ENCODE results near the gene RNF5.

The RNF5 gene

DNA sequence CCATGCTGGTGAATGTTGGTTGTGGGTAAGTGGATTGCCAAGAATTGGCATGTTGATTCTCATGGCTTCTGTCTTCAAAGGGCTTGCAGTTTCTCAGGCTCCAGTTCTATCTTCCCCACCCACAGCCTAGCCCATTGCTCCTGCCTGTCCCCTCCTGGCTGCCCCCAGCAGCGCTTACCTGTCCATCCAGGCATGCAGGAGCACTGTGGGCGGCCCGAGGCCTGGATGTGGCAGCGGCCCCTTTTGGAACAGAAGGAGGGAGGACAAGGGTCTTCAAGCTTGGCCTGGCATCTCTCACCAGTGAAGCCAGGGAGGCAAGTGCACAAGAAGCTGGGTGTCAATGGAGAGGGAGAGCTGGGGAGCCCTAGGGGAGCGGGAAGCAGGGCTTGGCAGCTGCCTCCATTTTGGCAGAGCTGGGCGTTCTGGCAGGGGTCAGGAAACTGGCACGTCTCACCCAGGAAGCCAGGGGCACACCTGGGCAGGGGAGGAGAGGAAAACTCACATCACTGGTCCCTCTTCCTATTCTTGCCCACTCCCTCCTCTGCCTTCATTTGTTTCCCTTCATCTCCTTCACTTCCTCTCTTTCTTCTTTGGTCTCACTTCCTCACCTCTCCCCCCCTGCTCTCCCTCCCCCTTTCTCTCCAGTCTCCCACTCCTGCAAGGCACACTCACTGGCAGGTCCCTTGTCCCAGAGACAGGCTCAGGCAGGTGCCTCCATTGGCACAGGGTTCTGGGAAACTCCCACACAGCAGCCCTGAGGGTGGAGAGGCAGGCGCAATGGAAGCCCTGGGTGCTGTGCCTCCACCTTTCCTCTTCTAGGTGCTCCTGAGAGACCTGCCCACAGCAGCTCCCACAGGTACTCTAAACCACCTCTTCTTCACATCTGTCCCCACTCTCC lies 44.4 kb downstream of the RNF5 start:
- no peaks in the 10 kb centered on the region; the same call in 1 of the 2 replicates for H3K27me3 ChIP-seq (ENCODE audit: insufficient read depth, low read length)
- TF ChIP-seq, protein P1, sequence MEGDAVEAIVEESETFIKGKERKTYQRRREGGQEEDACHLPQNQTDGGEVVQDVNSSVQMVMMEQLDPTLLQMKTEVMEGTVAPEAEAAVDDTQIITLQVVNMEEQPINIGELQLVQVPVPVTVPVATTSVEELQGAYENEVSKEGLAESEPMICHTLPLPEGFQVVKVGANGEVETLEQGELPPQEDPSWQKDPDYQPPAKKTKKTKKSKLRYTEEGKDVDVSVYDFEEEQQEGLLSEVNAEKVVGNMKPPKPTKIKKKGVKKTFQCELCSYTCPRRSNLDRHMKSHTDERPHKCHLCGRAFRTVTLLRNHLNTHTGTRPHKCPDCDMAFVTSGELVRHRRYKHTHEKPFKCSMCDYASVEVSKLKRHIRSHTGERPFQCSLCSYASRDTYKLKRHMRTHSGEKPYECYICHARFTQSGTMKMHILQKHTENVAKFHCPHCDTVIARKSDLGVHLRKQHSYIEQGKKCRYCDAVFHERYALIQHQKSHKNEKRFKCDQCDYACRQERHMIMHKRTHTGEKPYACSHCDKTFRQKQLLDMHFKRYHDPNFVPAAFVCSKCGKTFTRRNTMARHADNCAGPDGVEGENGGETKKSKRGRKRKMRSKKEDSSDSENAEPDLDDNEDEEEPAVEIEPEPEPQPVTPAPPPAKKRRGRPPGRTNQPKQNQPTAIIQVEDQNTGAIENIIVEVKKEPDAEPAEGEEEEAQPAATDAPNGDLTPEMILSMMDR (IDR thresholded peaks at IDR 0.05; ENCODE audit: low read length) = no peak
- TF ChIP-seq EZH2 (IDR thresholded peaks at IDR 0.05; ENCODE audit: borderline replicate concordance, low read length) = no peak
- no peaks in the 10 kb centered on the region for H3F3A ChIP-seq (ENCODE audit: insufficient read depth, low read length)
- H3K79me2 ChIP-seq (ENCODE audit: insufficient read depth, low read length) = no peaks in the 10 kb centered on the region
- no peaks in the 10 kb centered on the region for H3K9me2 ChIP-seq (ENCODE audit: low read depth, low read length)
- H3K27ac ChIP-seq (ENCODE audit: low read depth, low read length, poor library complexity, severe bottlenecking) = no peak overlapping the region
- no peak overlapping the region for H2AFZ ChIP-seq (ENCODE audit: low read length)
- no peak overlapping the region for H3K4me2 ChIP-seq (ENCODE audit: low read length)
- no peaks in the 10 kb centered on the region for H3K9me3 ChIP-seq (ENCODE audit: low read length)
- no peaks in the 10 kb centered on the region for H4K20me1 ChIP-seq (ENCODE audit: insufficient read depth, low read length)
- no peak overlapping the region for H3K9ac ChIP-seq (ENCODE audit: low read length)
- H3K4me1 ChIP-seq (ENCODE audit: insufficient read depth, low read length, severe bottlenecking) = no peaks in the 10 kb centered on the region
- no peak overlapping the region for H3K4me3 ChIP-seq (ENCODE audit: low read depth, low read length, poor library complexity, severe bottlenecking)
- no peaks in the 10 kb centered on the region for H3K36me3 ChIP-seq (ENCODE audit: insufficient read depth, low read length)

DNA sequence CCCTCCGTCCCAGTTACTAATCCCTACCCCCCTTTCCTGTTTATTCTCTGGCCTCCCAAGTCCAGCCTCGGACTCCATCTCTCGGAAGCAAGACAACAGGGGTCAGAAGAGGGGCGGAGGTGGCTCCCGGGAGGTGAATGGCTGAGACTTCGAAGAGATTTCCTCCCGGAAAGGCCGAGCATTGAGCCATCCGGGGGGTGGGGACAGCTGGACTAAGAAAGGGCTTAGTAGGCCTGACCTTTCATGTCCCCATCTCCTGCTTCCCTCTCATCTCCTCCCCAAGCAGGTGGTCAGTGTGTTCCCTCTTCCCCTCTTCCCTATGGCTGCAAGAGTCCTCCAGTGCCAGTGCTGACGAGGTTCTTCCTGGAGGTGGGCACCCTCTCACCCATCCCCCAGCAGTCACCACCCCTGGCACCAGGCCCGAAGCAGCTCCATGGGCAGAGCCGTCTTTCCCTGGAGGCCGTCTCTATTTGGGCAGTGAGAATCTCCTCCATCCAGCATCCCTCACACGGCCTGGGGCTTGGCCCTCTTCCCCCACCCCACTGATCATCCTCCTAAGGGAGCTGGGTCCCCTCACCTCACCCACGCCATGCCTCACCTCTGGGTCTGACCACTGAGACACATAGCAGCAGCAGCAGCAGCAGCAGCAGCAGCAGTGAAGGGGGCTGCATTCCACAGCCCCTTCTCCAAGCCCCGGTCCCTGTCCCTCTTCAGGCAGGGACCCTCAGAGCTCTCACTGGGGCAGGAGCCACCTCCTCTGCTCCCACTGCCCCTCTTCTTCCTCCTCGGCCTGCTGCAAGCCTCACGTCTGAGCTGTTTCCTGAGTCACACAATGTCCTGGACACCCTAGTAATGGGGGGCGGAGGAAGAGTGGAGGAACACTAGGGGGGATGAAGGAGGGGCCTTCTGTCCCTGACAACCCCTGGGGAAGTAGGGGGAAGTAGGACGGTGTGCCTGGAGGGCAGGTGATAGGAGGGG lies 45.3 kb downstream of the RNF5 start, which contains the start of gene NOTCH4:
Gene NOTCH4 (minus strand): TSS at position 810 of the 978 bp plus-strand sequence. CDS start 139 bp downstream, at position 671.
- Histone ChIP-seq H3K27ac (ENCODE audit: low read depth, low read length, poor library complexity, severe bottlenecking) (no peak within 1 kb of the TSS), H3K9me2 (ENCODE audit: low read depth, low read length) (no peaks in the 10 kb centered on the region), H3K79me2 (ENCODE audit: insufficient read depth, low read length) (no peaks in the 10 kb centered on the region), H3K4me3 (ENCODE audit: low read depth, low read length, poor library complexity, severe bottlenecking) (no peak within 1 kb of the TSS), H3K36me3 (ENCODE audit: insufficient read depth, low read length) (no peaks in the 10 kb centered on the region), H3F3A (ENCODE audit: insufficient read depth, low read length) (no peaks in the 10 kb centered on the region), H3K9me3 (ENCODE audit: low read length) (no peaks in the 10 kb centered on the region), H3K4me1 (ENCODE audit: insufficient read depth, low read length, severe bottlenecking) (no peaks in the 10 kb centered on the region), H4K20me1 (ENCODE audit: insufficient read depth, low read length) (no peaks in the 10 kb centered on the region), H3K9ac (ENCODE audit: low read length) (no peak within 1 kb of the TSS), H2AFZ (ENCODE audit: low read length) (no peak within 1 kb of the TSS), H3K4me2 (ENCODE audit: low read length) (no peak within 1 kb of the TSS), H3K27me3 (ENCODE audit: insufficient read depth, low read length) (no peaks in the 10 kb centered on the region; the same call in 1 of the 2 replicates)
- TF ChIP-seq, protein P1 (IDR thresholded peaks at IDR 0.05; ENCODE audit: low read length) = no peak
- TF ChIP-seq EZH2 (IDR thresholded peaks at IDR 0.05; ENCODE audit: borderline replicate concordance, low read length) = no peak

DNA sequence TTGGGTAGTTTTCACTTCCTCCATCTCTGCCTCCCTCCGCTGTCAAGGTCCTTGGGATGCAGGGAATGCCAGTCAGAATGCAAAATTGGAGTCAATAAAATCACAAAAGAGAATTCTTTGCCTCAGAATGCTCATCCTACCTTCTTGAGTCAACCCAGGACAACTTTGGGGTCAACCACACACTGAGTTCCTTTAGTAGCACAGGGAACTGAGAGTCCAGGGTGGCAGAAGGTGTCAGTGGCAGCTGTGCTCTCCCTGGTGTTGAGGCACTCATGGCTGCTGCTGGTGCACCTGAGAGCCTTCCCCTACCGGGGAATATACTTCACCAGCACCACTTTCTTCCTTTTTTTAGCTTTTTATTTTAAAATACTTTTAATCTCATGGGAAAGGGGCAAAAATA lies 46.5 kb downstream of the RNF5 start:
- no peaks in the 10 kb centered on the region for H3K79me2 ChIP-seq (ENCODE audit: insufficient read depth, low read length)
- H3K27ac ChIP-seq (ENCODE audit: low read depth, low read length, poor library complexity, severe bottlenecking) = no peak overlapping the region
- no peaks in the 10 kb centered on the region for H3K9me3 ChIP-seq (ENCODE audit: low read length)
- H3K4me2 ChIP-seq (ENCODE audit: low read length) = no peak overlapping the region
- no peak overlapping the region for H2AFZ ChIP-seq (ENCODE audit: low read length)
- no peak overlapping the region for H3K9ac ChIP-seq (ENCODE audit: low read length)
- no peaks in the 10 kb centered on the region for H3K4me1 ChIP-seq (ENCODE audit: insufficient read depth, low read length, severe bottlenecking)
- no peaks in the 10 kb centered on the region for H3K36me3 ChIP-seq (ENCODE audit: insufficient read depth, low read length)
- no peak for TF ChIP-seq EZH2 (IDR thresholded peaks at IDR 0.05; ENCODE audit: borderline replicate concordance, low read length)
- TF ChIP-seq, protein P1 (IDR thresholded peaks at IDR 0.05; ENCODE audit: low read length) = no peak
- no peaks in the 10 kb centered on the region for H4K20me1 ChIP-seq (ENCODE audit: insufficient read depth, low read length)
- H3K9me2 ChIP-seq (ENCODE audit: low read depth, low read length) = no peaks in the 10 kb centered on the region
- no peak overlapping the region for H3K4me3 ChIP-seq (ENCODE audit: low read depth, low read length, poor library complexity, severe bottlenecking)
- no peaks in the 10 kb centered on the region; the same call in 1 of the 2 replicates for H3K27me3 ChIP-seq (ENCODE audit: insufficient read depth, low read length)
- H3F3A ChIP-seq (ENCODE audit: insufficient read depth, low read length) = no peaks in the 10 kb centered on the region
